ENCODE results near the gene PRKD1.

The PRKD1 gene

GRCh38 chr14:29738950-29739349 is 188.7 kb downstream of the PRKD1 start:
- no peaks in the 10 kb centered on the region for H3K27me3 ChIP-seq (ENCODE audit: insufficient read depth, low read length)
- H3K79me2 ChIP-seq (ENCODE audit: insufficient read depth, low read length), result no peaks in the 10 kb centered on the region
- no peaks in the 10 kb centered on the region for H3K36me3 ChIP-seq (ENCODE audit: insufficient read depth, low read length)
- no peaks in the 10 kb centered on the region for H3F3A ChIP-seq (ENCODE audit: insufficient read depth, low read length)
- no peaks in the 10 kb centered on the region for H3K9me2 ChIP-seq (ENCODE audit: low read depth, low read length)
- H4K20me1 ChIP-seq (ENCODE audit: insufficient read depth, low read length), result no peaks in the 10 kb centered on the region
- no peak overlapping the region for H3K27ac ChIP-seq (ENCODE audit: low read depth, low read length, poor library complexity, severe bottlenecking)
- H3K4me2 ChIP-seq (ENCODE audit: low read length), result no peak overlapping the region
- H3K4me3 ChIP-seq (ENCODE audit: low read depth, low read length, poor library complexity, severe bottlenecking), result no peak overlapping the region
- H2AFZ ChIP-seq (ENCODE audit: low read length), result no peak overlapping the region
- TF ChIP-seq EZH2 (IDR thresholded peaks at IDR 0.05; ENCODE audit: borderline replicate concordance, low read length) (no peak), CTCF (IDR thresholded peaks at IDR 0.05; ENCODE audit: low read length) (no peak)
- no peaks in the 10 kb centered on the region for H3K9me3 ChIP-seq (ENCODE audit: low read length)
- no peak overlapping the region for H3K9ac ChIP-seq (ENCODE audit: low read length)
- no peaks in the 10 kb centered on the region for H3K4me1 ChIP-seq (ENCODE audit: insufficient read depth, low read length, severe bottlenecking)

GRCh38 chr14:29738056-29738455 is 189.6 kb downstream of the PRKD1 start:
- H3K36me3 ChIP-seq (ENCODE audit: insufficient read depth, low read length), result no peaks in the 10 kb centered on the region
- no peak overlapping the region for H3K4me3 ChIP-seq (ENCODE audit: low read depth, low read length, poor library complexity, severe bottlenecking)
- no peaks in the 10 kb centered on the region for H3F3A ChIP-seq (ENCODE audit: insufficient read depth, low read length)
- no peaks in the 10 kb centered on the region for H3K4me1 ChIP-seq (ENCODE audit: insufficient read depth, low read length, severe bottlenecking)
- H3K27me3 ChIP-seq (ENCODE audit: insufficient read depth, low read length), result no peaks in the 10 kb centered on the region
- H3K4me2 ChIP-seq (ENCODE audit: low read length), result no peak overlapping the region
- no peaks in the 10 kb centered on the region for H3K9me2 ChIP-seq (ENCODE audit: low read depth, low read length)
- no peaks in the 10 kb centered on the region for H3K79me2 ChIP-seq (ENCODE audit: insufficient read depth, low read length)
- no peaks in the 10 kb centered on the region for H4K20me1 ChIP-seq (ENCODE audit: insufficient read depth, low read length)
- H2AFZ ChIP-seq (ENCODE audit: low read length), result no peak overlapping the region
- TF ChIP-seq CTCF (IDR thresholded peaks at IDR 0.05; ENCODE audit: low read length) (no peak), EZH2 (IDR thresholded peaks at IDR 0.05; ENCODE audit: borderline replicate concordance, low read length) (no peak)
- H3K27ac ChIP-seq (ENCODE audit: low read depth, low read length, poor library complexity, severe bottlenecking), result no peak overlapping the region
- no peaks in the 10 kb centered on the region for H3K9me3 ChIP-seq (ENCODE audit: low read length)
- no peak overlapping the region for H3K9ac ChIP-seq (ENCODE audit: low read length)

GRCh38 chr14:29735459-29735858 is 192.2 kb downstream of the PRKD1 start:
- no peaks in the 10 kb centered on the region for H4K20me1 ChIP-seq (ENCODE audit: insufficient read depth, low read length)
- no peak overlapping the region for H3K4me2 ChIP-seq (ENCODE audit: low read length)
- H3K79me2 ChIP-seq (ENCODE audit: insufficient read depth, low read length), result no peaks in the 10 kb centered on the region
- no peaks in the 10 kb centered on the region for H3F3A ChIP-seq (ENCODE audit: insufficient read depth, low read length)
- no peaks in the 10 kb centered on the region for H3K9me2 ChIP-seq (ENCODE audit: low read depth, low read length)
- TF ChIP-seq EZH2 (IDR thresholded peaks at IDR 0.05; ENCODE audit: borderline replicate concordance, low read length) (no peak), CTCF (IDR thresholded peaks at IDR 0.05; ENCODE audit: low read length) (no peak)
- no peak overlapping the region for H3K9ac ChIP-seq (ENCODE audit: low read length)
- no peaks in the 10 kb centered on the region for H3K9me3 ChIP-seq (ENCODE audit: low read length)
- no peak overlapping the region for H3K4me3 ChIP-seq (ENCODE audit: low read depth, low read length, poor library complexity, severe bottlenecking)
- no peak overlapping the region for H2AFZ ChIP-seq (ENCODE audit: low read length)
- H3K27me3 ChIP-seq (ENCODE audit: insufficient read depth, low read length), result no peaks in the 10 kb centered on the region
- no peak overlapping the region for H3K27ac ChIP-seq (ENCODE audit: low read depth, low read length, poor library complexity, severe bottlenecking)
- no peaks in the 10 kb centered on the region for H3K4me1 ChIP-seq (ENCODE audit: insufficient read depth, low read length, severe bottlenecking)
- H3K36me3 ChIP-seq (ENCODE audit: insufficient read depth, low read length), result no peaks in the 10 kb centered on the region
